Progenitor cell of endocrine pancreas (in vitro differentiated cells): Measurements from ENCODE around the gene HABP4. TPM values are rescaled to one million over a fixed set of nuclear protein-coding genes. Genes with fewer than 3 reads are reported as not detected.

ENCODE experiments used
- DNase-seq: peaks from one replicate; pipeline ENCODE4 v3.0.0; 2021; ENCODE audit warnings: low spot score; ENCODE audit not compliant: unreplicated experiment
- H3K27ac Mint-ChIP-seq: 2 replicates; pipeline ENCODE4 v1.8.0; 2021; ENCODE audit warnings: mild to moderate bottlenecking, moderate library complexity, mixed read lengths
- H3K27me3 Mint-ChIP-seq: 2 replicates; pipeline ENCODE4 v1.8.0; 2021; ENCODE audit warnings: mixed read lengths
- H3K36me3 Mint-ChIP-seq: 2 replicates; pipeline ENCODE4 v1.8.0; 2022; ENCODE audit warnings: mixed read lengths; ENCODE audit not compliant: insufficient read depth
- H3K4me1 Mint-ChIP-seq: 2 replicates; pipeline ENCODE4 v1.8.0; 2021; ENCODE audit warnings: low read depth, mixed read lengths
- H3K4me3 Mint-ChIP-seq: 2 replicates; pipeline ENCODE4 v1.8.0; 2021; ENCODE audit warnings: low read depth, mild to moderate bottlenecking, moderate library complexity, mixed read lengths
- H3K9me3 Mint-ChIP-seq: 2 replicates; pipeline ENCODE4 v1.8.0; 2021; ENCODE audit warnings: low read depth, mixed read lengths
- CTCF ChIP-seq: fragments of 200-600 bp; sonication (generic); IDR thresholded peaks from one replicate; pipeline ENCODE4 v1.5.0; 2021; ENCODE audit warnings: antibody characterized with exemption, mild to moderate bottlenecking; ENCODE audit not compliant: unreplicated experiment
- total RNA-seq: library from RNA; stranded (reverse); gene quantifications from 2 replicates; pipeline ENCODE4 v1.2.1, GENCODE V29; 2021

Gene HABP4
- total RNA-seq, 1 donor from 2014 or later = 15.5 TPM

- DNase-seq = no peak
- Mint-ChIP-seq H3K4me1 (peaks cover 14% of the 10 kb centered on the region), H3K4me3 (no peak overlapping the region), H3K27me3 (no peaks in the 10 kb centered on the region), H3K36me3 (peaks cover 33% of the 10 kb centered on the region), H3K9me3 (no peaks in the 10 kb centered on the region), H3K27ac (no peak overlapping the region)
- no peak for TF ChIP-seq CTCF
Observed at GRCh38 chr9:96487949-96488348, 38.0 kb downstream of the HABP4 start.

GRCh38 chr9:96489482-96489979 is 39.6 kb downstream of the HABP4 start:
- H3K27me3 Mint-ChIP-seq = no peaks in the 10 kb centered on the region
- peaks cover 14% of the 10 kb centered on the region for H3K4me1 Mint-ChIP-seq
- TF ChIP-seq CTCF = no peak
- no peaks in the 10 kb centered on the region for H3K9me3 Mint-ChIP-seq
- peaks cover 24% of the 10 kb centered on the region for H3K36me3 Mint-ChIP-seq
- H3K27ac Mint-ChIP-seq = no peak overlapping the region
- H3K4me3 Mint-ChIP-seq = no peak overlapping the region
- no peak for DNase-seq

- H3K4me3 Mint-ChIP-seq = no peak overlapping the region
- H3K27me3 Mint-ChIP-seq = no peaks in the 10 kb centered on the region
- no peaks in the 10 kb centered on the region for H3K9me3 Mint-ChIP-seq
- H3K36me3 Mint-ChIP-seq = peaks cover 20% of the 10 kb centered on the region
- H3K27ac Mint-ChIP-seq = no peak overlapping the region
- peaks cover 13% of the 10 kb centered on the region for H3K4me1 Mint-ChIP-seq
- TF ChIP-seq CTCF = no peak
- no peak for DNase-seq
Observed at GRCh38 chr9:96490534-96491078, 40.6 kb downstream of the HABP4 start.

GRCh38 chr9:96491079-96491879 is 41.3 kb downstream of the HABP4 start:
- Mint-ChIP-seq H3K36me3 (peaks cover 18% of the 10 kb centered on the region), H3K9me3 (no peaks in the 10 kb centered on the region), H3K4me3 (no peak overlapping the region), H3K27ac (peak overlapping the region; percentile 64), H3K4me1 (peaks cover 10% of the 10 kb centered on the region), H3K27me3 (no peaks in the 10 kb centered on the region)
- no peak for TF ChIP-seq CTCF
- DNase-seq = no peak

- TF ChIP-seq CTCF = no peak
- Mint-ChIP-seq H3K27me3 (no peaks in the 10 kb centered on the region), H3K4me1 (peaks cover 10% of the 10 kb centered on the region), H3K4me3 (no peak overlapping the region), H3K27ac (no peak overlapping the region), H3K36me3 (peaks cover 18% of the 10 kb centered on the region), H3K9me3 (no peaks in the 10 kb centered on the region)
- no peak for DNase-seq
Observed at GRCh38 chr9:96491880-96492525, 42.0 kb downstream of the HABP4 start.
